H1 (cell line): Measurements from ENCODE around the gene ZNF500. TPM values are rescaled to one million over a fixed set of nuclear protein-coding genes. Genes with fewer than 3 reads are reported as not detected.

ENCODE experiments used
- EP300 ChIP-seq, 2 experiments: IDR thresholded peaks; 1 replicate in 1 of 2; 2 replicates in 1 of 2; pipeline ENCODE4 v1.6.1; 2011 to 2012; ENCODE audit warnings: low read depth in 2 of 2, low read length in 2 of 2, mild to moderate bottlenecking in 2 of 2, borderline replicate concordance in 1 of 2, inconsistent platforms in 1 of 2, moderate library complexity in 1 of 2
- polyA plus RNA-seq, 7 experiments: library from polyadenylated mRNA; depleted of rRNA in 3 of 7; stranded (reverse) in 5 of 7; unstranded in 2 of 7; fragments of >200 nt in 5 of 7; fragments of 200-250 nt in 2 of 7; gene quantifications; 1 replicate in 5 of 7; 2 replicates in 1 of 7; 4 replicates in 1 of 7; pipeline versions ENCODE4 v1.2.1 to v1.2.3, GENCODE V29; 2011 to 2013; ENCODE audit warnings: missing spikeins in 2 of 7, mixed read lengths in 2 of 7
- total RNA-seq: library from RNA; stranded (reverse); fragmentation: NEBNext Ultra II Directional; extraction: Animal tissue kit (Norgen Biotek cat#: 25700); gene quantifications from 2 replicates; pipeline ENCODE4 v1.2.1, GENCODE V29; 2021

Gene ZNF500
- total and polyA plus RNA-seq, 2 of the 8 experiments (the other 6 are each of a cell fraction or from before 2014, with no cell fraction given): 10.3 to 10.4 TPM

GRCh38 chr16:4701791-4702465 is 65.0 kb downstream of the ZNF500 start (continued):
- no peak for TF ChIP-seq EP300 (IDR thresholded peaks at IDR 0.05; ENCODE audit: borderline replicate concordance in 1 of 2, low read depth in 2 of 2, low read length in 2 of 2)
- TF ChIP-seq, all 59 proteins: peak for 0
